ENCODE results near the gene GP1BA.

GRCh38 chr17:4965311-4965986, 33.4 kb downstream of the GP1BA start:
- TF ChIP-seq SUZ12 (IDR thresholded peaks at IDR 0.05) = no peak
- TF ChIP-seq FOXA1 (IDR thresholded peaks at IDR 0.05) = no peak
- no peak for TF ChIP-seq BHLHE40 (IDR thresholded peaks at IDR 0.05; ENCODE audit: borderline replicate concordance)
- TF ChIP-seq CTBP1 (IDR thresholded peaks at IDR 0.05; ENCODE audit: borderline replicate concordance) = no peak
- no peak for TF ChIP-seq FOXM1 (IDR thresholded peaks at IDR 0.05; ENCODE audit: borderline replicate concordance)
- TF ChIP-seq PKNOX1 (IDR thresholded peaks at IDR 0.05) = no peak
- no peak for TF ChIP-seq HDGF (IDR thresholded peaks at IDR 0.05; ENCODE audit: borderline replicate concordance)
- TF ChIP-seq FOXK2 (IDR thresholded peaks at IDR 0.05) = no peak
